RWPE1 (cell line): Measurements from ENCODE around the gene RHBDL3.
A peak's percentile ranks its signal among the peaks of the same experiment; 100 is the strongest.

Source experiments
- CTCF ChIA-PET: fragments of 350-600 bp; sonication (Branson Sonifier 250); formaldehyde crosslinking; extraction: SDS; loops from one replicate; lab custom pipeline; 2021; lab: Yijun Ruan, JAX
- POLR2A ChIA-PET: fragments of 400-600 bp; formaldehyde crosslinking; extraction: SDS; loops from one replicate; lab custom pipeline; 2020; ENCODE audit warnings: antibody characterized with exemption; ENCODE audit not compliant: low non-redundant PET; lab: Yijun Ruan, JAX
- DNase-seq: peaks from one replicate; pipeline ENCODE4 v3.0.0; 2012; ENCODE audit warnings: low spot score
- H3K27ac ChIP-seq: fragments of 450-650 bp; 2 replicates; pipeline ENCODE4 v1.5.1; 2017
- TF ChIP-seq, protein P1 (sequence below): fragments of 450-650 bp; conservative IDR thresholded peaks from 2 replicates; pipeline ENCODE4 v1.5.1; 2017; ENCODE audit warnings: low read depth, mild to moderate bottlenecking

Gene RHBDL3

GRCh38 chr17:32356750-32357149 lies 91.1 kb downstream of the RHBDL3 start:
- ChIA-PET POLR2A (no interaction called here), CTCF (no interaction called here)
- peak overlapping the region; percentile 66 for H3K27ac ChIP-seq
- DNase-seq = no peak
- TF ChIP-seq, protein P1, sequence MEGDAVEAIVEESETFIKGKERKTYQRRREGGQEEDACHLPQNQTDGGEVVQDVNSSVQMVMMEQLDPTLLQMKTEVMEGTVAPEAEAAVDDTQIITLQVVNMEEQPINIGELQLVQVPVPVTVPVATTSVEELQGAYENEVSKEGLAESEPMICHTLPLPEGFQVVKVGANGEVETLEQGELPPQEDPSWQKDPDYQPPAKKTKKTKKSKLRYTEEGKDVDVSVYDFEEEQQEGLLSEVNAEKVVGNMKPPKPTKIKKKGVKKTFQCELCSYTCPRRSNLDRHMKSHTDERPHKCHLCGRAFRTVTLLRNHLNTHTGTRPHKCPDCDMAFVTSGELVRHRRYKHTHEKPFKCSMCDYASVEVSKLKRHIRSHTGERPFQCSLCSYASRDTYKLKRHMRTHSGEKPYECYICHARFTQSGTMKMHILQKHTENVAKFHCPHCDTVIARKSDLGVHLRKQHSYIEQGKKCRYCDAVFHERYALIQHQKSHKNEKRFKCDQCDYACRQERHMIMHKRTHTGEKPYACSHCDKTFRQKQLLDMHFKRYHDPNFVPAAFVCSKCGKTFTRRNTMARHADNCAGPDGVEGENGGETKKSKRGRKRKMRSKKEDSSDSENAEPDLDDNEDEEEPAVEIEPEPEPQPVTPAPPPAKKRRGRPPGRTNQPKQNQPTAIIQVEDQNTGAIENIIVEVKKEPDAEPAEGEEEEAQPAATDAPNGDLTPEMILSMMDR = no peak

GRCh38 chr17:32357615-32358014 lies 92.0 kb downstream of the RHBDL3 start:
- DNase-seq = no peak
- CTCF ChIA-PET = no interaction called here
- TF ChIP-seq, protein P1 = no peak
- POLR2A ChIA-PET = no interaction called here
- peak overlapping the region; percentile 66 for H3K27ac ChIP-seq

DNA sequence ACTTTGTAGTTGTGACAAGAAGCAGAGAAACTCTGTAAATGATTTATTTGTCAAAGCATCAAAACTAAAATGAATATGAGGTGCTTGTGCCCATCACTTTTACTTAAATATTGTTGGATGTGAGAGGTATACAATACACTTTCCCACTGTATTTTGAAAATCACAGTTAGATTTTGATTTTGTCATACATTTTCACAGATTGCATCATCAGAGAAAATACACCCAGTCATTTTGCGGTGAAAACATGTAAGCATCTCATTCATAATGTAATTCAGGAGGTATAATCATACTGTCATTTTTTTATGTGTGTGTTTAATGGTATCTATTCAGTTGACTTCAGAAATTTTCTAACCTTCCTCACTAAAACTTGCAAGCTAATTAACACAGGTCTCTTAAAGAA lies 95.6 kb downstream of the RHBDL3 start:
- TF ChIP-seq, protein P1 = no peak
- no peak overlapping the region for H3K27ac ChIP-seq
- no peak for DNase-seq
- ChIA-PET CTCF (no interaction called here), POLR2A (no interaction called here)

- H3K27ac ChIP-seq = no peak overlapping the region
- POLR2A ChIA-PET = no interaction called here
- CTCF ChIA-PET = interaction anchor here (0.7 to 1.2 kb wide), 2 partner anchors 11 to 54 kb away, joined by 3 read pairs; no protein-coding TSS in a partner anchor
- no peak for DNase-seq
- TF ChIP-seq, protein P1 = no peak
Observed at GRCh38 chr17:32370426-32370825, 104.8 kb downstream of the RHBDL3 start.
